Umbilical cord (tissue), 2 donors: ENCODE data around the gene CKS2. TPM values are rescaled to one million over a fixed set of nuclear protein-coding genes. Genes with fewer than 3 reads are reported as not detected.
"Not testable (repeated sequence)": the region's sequence is repeated elsewhere in the genome, so short reads cannot be mapped to it uniquely, and the experiment has no call there.

Experiments
- DNase-seq: peaks from one replicate; pipeline ENCODE4 v3.0.0-alpha.2; 2015; ENCODE audit warnings: low spot score
- total RNA-seq: library from RNA; depleted of rRNA; stranded (reverse); fragments of >200 nt; gene quantifications from one replicate; pipeline ENCODE4 v1.2.3, GENCODE V29; 2014; ENCODE audit warnings: low replicate concordance; ENCODE audit not compliant: insufficient read depth

The CKS2 gene
- total RNA-seq, 1 donor from 2014 or later: 8.4 TPM

DNA sequence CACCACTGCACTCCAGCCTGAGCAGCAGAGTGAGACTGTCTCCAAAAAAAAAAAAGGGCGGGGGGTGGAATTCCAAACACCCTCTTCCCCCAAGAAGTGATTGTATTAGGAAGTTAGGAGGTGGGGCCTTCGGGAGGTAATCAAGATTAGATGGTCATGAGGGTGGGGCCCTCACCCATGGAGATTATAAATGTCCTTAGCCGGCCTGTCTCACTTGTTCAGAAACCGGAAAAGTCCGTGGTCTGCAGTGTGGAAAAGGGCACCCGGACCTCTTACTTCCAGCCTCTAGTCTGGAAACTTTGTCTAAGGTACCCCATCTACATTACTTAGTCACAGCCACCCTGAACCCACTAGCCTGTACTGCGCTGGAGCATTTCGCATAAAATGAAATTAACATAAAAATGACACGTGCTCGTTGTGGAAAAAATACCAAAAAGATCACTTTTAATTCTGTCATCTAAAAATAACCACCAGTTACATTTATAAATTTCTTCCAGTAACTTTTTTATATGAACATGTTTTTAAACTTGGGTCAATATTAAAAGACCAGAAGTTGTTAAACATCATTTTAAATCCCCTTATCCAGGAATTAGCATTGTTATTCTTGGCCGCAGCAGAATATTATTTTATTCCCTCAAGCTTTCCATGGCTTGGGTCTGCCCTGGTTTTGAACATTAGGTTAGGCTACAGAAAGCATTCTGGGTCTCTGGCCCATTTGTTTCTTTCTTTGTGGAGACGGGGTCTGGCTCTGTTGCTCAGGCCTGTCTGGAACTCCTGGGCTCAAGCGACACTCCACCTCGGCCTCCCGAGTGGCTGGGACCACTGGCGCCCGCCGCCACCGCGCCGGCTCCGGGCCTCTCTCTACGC lies 1.2 kb upstream of the CKS2 start:
- peak; percentile 9 for DNase-seq

GRCh38 chr9:89311346-89312221 lies 589 bp downstream of the CKS2 start:
- DNase-seq: peak; percentile 11

DNA sequence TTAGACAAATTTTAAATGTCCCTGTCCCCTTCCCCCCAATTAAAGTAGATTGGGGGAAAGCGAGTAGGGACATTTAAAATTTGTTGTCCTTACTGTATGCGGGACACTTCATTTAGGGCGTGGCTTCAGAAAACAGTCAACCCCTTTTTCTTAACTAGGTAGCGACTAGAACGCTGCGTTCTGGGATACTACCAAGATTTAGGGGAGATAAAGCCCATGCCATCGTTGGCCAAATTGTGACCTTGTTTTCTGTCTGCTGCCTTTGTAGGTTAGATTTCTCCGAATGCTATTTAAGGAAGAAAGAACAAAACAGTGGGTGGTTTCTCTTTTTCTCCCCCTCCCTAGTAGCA lies 1.2 kb downstream of the CKS2 start:
- peak; percentile 16 for DNase-seq

DNA sequence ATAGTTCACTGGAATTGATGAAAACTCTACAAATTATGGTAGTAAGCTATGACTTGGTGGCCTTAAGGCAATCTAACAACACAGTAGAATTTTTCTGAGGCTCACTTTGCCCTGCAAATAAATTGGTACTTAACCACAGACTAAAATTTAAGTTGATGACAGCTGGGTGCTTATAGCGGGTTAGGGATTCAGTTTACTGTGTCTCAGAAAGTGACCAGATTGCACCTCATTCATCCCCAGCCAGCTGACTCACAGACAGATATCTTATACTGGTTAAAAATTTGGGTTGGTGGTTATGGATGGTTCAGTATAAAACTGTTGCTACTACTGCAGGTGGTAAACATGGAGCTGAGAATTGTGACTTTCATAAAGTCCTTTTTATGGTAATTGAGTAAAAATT lies 2.8 kb downstream of the CKS2 start:
- no peak for DNase-seq

- DNase-seq: no peak
Measured at GRCh38 chr9:89314955-89315354, 4.0 kb downstream of the CKS2 start.

- no peak for DNase-seq
Measured at GRCh38 chr9:89315482-89315881, 4.5 kb downstream of the CKS2 start.

DNA sequence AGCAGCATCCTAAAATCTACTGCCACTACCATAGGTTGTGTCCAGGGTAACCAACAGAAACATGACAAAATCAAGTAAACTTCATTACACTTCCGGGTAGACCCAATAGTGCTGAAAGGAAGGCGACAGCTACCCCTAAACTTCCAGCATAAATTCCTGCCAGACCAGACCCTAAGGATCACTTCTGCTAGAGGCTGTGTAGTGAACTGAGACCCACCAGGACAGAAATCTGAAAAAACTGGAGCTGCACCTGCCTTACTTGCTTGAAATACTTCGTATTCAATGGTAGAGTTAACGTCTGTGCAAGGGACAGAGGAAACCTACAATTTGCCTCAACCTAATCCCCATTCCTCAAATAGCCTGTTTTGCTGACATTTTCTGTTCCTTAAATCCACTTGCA lies 6.3 kb downstream of the CKS2 start:
- DNase-seq: no peak

DNA sequence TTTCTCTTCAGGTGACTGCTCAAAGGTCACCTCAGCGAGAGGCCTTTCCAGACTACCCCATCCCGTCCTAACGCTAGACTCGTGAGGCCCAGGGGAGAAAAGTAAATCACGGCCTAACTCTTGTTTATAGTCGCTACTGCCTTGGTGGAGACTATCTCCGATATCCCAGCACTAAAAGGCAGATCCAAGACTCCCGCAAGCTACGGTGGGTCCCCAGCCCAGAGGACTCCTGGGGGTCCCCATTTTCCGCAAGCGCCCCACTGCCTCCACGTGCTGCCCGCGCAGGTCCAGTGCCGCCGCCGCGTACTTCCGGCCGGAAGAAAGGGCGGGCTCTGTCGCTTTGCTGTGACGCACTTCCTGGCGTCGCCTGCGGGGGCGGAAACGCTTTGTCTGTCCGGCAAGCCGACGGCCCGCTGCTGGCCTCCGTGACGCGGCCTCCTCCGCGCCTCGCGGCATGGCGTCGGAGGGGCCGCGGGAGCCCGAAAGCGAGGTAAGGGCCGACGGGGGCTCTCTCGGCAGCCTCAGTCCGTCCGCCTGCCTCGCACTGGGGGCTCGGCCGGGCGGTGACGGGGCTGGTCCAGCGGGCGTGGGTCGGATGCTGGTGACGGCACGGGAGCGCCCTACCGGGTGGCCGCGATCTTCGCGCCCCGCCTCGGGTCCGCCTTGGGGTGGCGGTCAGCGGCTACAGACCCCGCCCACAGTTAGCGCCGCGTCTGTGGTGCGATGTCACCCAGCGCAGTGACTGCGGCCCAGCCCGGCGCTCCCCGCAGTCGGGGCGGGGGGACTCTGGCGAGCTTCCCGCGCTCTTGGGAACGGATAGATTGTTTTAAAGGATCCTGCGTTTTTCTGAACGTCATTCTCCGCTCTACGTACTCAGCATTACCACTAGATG lies 7.4 kb downstream of the CKS2 start, which contains the start of gene SECISBP2:
Gene SECISBP2 (plus strand): TSS at position 378 of the 892 bp plus-strand sequence. CDS start 77 bp downstream, at position 455.
- DNase-seq: peak; percentile 97

- no peak for DNase-seq
Measured at GRCh38 chr9:89319015-89319905, 8.3 kb downstream of the CKS2 start.

DNA sequence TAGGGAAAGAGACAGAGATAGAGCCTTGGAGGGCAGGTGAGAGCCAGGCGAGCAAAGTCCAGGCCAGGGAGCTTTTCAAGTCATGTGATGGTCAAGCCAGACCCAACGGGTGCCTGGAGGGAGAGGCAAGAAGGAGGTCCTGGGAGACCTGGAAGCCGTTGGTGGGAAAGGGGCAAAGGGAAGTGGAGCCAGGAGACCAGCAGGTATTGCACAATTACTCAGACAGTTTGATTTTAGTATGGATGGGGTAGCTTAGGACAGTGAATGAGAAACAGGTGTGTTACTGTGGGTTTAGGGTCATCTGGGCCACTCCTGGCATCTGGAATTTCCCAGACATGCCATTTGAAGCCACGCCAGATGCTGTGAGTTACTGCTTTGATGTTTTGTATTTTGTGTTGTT lies 12.4 kb downstream of the CKS2 start:
- no peak for DNase-seq

DNA sequence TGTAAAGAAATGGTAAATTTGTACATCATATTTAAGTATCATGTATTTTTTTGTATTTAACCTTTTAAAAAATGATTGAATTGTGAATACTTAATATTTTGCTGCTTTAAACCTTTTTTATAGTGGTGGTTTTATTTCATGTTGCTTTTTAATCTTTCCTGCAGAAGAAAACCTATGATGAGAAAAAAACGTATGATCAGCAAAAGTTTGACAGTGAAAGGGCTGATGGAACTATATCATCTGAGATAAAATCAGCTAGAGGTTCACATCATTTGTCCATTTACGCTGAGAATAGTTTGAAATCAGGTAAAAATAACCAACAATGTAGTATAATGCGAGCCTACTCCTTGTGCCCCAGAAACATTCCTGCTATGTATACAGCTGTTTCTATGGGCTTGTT lies 14.7 kb downstream of the CKS2 start:
- DNase-seq: no peak

DNA sequence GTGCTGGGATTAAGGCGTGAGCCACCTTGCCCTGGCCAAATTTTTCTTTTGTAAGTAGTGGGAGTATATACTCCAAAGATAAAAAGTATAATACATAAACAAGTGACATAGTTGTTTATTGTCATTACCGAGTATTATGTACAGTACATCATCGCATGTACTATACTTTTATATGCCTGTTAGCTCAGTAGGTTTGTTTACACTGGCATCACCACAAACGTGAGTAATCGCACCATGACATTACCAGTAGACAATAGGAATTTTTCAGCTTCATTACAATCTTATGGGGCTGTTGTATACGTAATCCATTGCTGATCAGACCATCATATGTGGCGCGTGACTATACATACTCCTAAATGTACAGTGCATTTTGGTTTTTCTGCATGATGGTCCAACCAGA lies 17.1 kb downstream of the CKS2 start:
- no peak for DNase-seq

GRCh38 chr9:89329917-89330316 lies 18.9 kb downstream of the CKS2 start:
- DNase-seq: no peak

- no peak for DNase-seq
Measured at GRCh38 chr9:89330513-89330912, 19.5 kb downstream of the CKS2 start.

DNA sequence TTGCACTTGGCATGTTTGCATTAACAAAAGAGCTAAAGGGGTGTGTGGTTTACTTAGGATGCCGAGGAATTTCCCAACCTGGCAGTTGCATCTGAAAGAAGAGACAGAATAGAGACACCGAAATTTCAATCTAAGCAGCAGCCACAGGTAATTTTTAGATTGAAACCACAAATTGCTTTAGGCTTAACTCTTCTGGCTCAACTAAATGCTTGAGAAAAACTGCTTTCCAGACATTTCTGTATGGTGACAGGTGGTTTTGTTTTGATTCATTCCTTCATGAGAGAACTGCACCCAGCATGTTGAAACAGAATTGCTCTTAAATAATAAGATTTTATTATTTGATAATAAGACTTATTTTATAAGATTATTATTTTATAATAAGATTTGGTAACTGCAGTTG lies 28.8 kb downstream of the CKS2 start:
- DNase-seq: no peak

- no peak for DNase-seq
Measured at GRCh38 chr9:89340332-89340731, 29.3 kb downstream of the CKS2 start.

DNA sequence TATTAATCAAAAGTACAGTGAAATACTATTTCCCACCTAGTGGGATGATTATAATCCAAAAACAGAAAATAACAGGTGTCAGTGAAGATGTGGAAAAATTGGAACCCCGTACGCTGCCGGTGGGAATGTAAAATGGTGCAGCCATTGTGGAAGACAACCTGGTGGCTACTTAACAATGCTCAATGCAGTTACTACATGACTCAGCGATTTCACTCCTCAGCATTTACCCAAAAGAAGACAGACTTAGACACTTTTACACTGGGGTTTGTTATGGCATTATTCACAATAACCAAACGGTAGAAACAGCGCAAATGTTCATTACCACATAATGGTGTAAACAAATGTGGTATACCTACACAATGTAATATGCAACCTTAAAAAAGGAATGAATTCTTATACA lies 31.2 kb downstream of the CKS2 start:
- no peak for DNase-seq

DNA sequence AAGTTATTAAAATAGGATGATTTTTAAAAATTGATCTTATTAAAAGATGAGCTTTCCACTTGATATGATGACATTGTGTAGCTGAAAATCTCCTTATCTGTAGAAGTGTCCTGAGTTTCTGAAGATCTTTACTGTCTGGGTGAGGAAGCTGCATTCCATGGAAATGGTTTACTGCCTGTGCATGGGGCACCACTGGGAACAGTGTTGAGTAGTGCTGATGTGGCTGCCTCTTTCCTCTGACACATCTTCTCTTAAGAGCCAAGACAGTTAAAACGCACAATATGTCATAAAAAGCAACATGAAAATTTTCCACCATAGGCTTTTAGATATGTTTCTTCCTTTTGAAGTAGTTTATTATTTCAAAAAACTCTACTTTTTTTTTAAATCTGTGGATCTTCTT lies 32.0 kb downstream of the CKS2 start:
- DNase-seq: no peak

GRCh38 chr9:89343812-89344211 lies 32.8 kb downstream of the CKS2 start:
- DNase-seq: not testable (repeated sequence)

DNA sequence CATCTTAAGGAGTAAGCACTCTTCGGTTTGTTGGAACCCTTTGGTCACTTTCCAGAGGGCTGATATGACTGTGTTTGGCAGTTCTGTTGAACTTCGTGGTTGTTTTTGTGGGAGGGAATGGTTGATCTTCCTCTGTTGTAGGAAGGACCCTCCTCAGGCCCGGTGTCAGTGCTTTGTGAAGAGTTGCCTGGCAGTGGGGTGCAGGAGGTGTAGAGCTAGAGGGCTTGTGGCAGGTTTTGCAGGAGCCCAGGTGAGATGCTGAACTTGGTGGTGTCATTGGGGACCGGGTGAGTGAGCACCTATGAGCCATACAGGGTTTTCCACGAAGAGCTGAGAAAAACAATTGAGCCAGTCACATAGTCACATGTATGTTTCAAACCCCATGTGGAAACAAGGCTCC lies 34.5 kb downstream of the CKS2 start:
- DNase-seq: no peak

DNA sequence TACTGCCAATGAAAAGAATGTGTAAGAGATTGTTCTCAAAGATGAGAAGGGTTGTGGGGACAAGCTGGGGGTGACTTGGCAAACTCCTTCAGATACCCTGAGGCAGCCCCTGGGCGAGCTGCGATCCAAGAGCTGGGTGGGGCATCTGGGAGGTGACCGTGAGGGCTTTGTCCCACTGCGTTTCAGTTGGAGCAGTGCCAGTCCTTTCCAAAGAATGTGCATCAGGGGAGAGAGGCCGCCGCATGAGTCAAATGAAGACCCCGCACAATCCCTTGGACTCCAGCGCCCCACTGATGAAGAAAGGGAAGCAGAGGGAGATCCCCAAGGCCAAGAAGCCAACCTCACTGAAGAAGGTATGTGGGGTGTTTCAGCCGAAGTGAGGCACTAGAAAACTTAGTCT lies 35.7 kb downstream of the CKS2 start:
- no peak for DNase-seq
